Lower lobe of right lung (tissue), 2 donors: ENCODE data around the gene AKR1D1. TPM values are rescaled to one million over a fixed set of nuclear protein-coding genes. Genes with fewer than 3 reads are reported as not detected.

ENCODE experiments used
- ATAC-seq, 2 donors: fragments of 200-7000 bp; cut with Tn5 transposase; one replicate each; pipeline ENCODE4 v1.9.1; 2020 to 2022; ENCODE audit warnings: mild to moderate bottlenecking in 2 of 2, moderate library complexity in 2 of 2
- DNase-seq: peaks from one replicate; pipeline ENCODE4 v3.0.0-alpha.2; 2020
- H3K27ac ChIP-seq: fragments of 200-600 bp; one replicate; pipeline ENCODE4 v1.8.0; 2022
- H3K27me3 ChIP-seq: fragments of 200-600 bp; one replicate; pipeline ENCODE4 v1.8.0; 2022; ENCODE audit warnings: low read depth
- H3K36me3 ChIP-seq: fragments of 200-600 bp; one replicate; pipeline ENCODE4 v1.8.0; 2022; ENCODE audit warnings: mild to moderate bottlenecking
- H3K4me1 ChIP-seq: fragments of 200-600 bp; one replicate; pipeline ENCODE4 v1.8.0; 2022
- H3K4me3 ChIP-seq: fragments of 200-600 bp; one replicate; pipeline ENCODE4 v1.8.0; 2022; ENCODE audit warnings: mild to moderate bottlenecking
- H3K9me3 ChIP-seq: fragments of 200-600 bp; one replicate; pipeline ENCODE4 v1.8.0; 2022
- intact Hi-C: fragments of 100-400 bp; cut with DNase I; formaldehyde crosslinking; loops from one replicate; pipeline ENCODE4 v1.11.0; 2022
- total RNA-seq: library from RNA; stranded (reverse); fragmentation: NEBNext Ultra II Directional; extraction: Animal tissue kit (Norgen Biotek cat#: 25700); gene quantifications from one replicate; pipeline ENCODE4 v1.2.1, GENCODE V29; 2021
- TF ChIP-seq, protein P1 (sequence below): fragments of 200-600 bp; IDR thresholded peaks from one replicate; pipeline ENCODE4 v1.8.0; 2022; ENCODE audit warnings: antibody characterized with exemption, mild to moderate bottlenecking
- donor health status: DM: no; HTN: yes; CAD: no; lungs with severe emphysema.

The AKR1D1 gene
- total RNA-seq, 1 donor from 2014 or later: not detected

DNA sequence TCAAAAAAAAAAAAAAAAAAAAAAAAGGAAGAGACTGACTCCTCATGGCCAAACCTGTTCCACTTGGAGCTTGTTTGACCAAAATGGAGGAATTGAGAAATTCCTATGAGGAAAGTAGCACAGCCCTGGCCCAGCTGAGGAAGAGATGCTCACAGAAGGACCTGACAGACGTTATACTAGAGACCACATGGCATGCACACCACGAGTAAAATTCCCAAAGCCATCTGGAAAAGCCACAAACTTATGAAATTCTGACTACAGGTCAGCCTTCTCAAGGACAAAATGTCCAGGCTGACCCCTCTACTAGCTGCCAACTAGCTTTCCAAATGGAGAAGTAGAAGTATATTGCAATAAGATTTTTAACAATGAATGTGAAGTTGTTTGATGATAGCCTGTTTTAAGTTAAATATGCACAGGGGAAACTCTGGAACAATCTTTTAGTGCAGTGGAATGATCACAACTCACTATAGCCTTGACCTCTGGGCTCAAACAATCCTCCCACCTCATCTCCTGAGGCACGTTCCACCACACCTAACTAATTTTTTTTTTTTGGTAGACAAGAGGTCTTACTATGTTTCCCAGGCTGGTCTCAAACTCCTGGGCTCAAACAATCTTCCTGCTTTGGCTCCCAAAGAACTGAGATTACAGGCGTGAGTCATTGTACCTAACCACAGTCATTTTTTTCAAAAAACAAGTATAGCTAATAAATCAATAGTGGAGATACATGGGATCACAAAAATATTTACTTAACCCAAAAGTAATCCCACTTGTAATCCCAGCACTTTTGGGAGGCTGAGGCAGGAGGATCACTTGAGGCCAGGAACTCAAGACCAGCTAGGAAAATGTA, 75.7 kb downstream of the AKR1D1 start:
- H3K27me3 ChIP-seq: no peaks in the 10 kb centered on the region
- H3K36me3 ChIP-seq: no peaks in the 10 kb centered on the region
- no peaks in the 10 kb centered on the region for H3K9me3 ChIP-seq
- no peak overlapping the region for H3K4me3 ChIP-seq
- ATAC-seq: no peak
- no peaks in the 10 kb centered on the region for H3K4me1 ChIP-seq
- TF ChIP-seq, protein P1, sequence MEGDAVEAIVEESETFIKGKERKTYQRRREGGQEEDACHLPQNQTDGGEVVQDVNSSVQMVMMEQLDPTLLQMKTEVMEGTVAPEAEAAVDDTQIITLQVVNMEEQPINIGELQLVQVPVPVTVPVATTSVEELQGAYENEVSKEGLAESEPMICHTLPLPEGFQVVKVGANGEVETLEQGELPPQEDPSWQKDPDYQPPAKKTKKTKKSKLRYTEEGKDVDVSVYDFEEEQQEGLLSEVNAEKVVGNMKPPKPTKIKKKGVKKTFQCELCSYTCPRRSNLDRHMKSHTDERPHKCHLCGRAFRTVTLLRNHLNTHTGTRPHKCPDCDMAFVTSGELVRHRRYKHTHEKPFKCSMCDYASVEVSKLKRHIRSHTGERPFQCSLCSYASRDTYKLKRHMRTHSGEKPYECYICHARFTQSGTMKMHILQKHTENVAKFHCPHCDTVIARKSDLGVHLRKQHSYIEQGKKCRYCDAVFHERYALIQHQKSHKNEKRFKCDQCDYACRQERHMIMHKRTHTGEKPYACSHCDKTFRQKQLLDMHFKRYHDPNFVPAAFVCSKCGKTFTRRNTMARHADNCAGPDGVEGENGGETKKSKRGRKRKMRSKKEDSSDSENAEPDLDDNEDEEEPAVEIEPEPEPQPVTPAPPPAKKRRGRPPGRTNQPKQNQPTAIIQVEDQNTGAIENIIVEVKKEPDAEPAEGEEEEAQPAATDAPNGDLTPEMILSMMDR: no peak
- no peak for DNase-seq
- intact Hi-C loops: no loop called here
- H3K27ac ChIP-seq: no peak overlapping the region

- no peak for DNase-seq
- Histone ChIP-seq H3K27ac (no peak overlapping the region), H3K36me3 (no peaks in the 10 kb centered on the region), H3K4me1 (no peaks in the 10 kb centered on the region), H3K27me3 (no peaks in the 10 kb centered on the region), H3K9me3 (no peaks in the 10 kb centered on the region), H3K4me3 (no peak overlapping the region)
- intact Hi-C loops: no loop called here
- TF ChIP-seq, protein P1: no peak
- ATAC-seq: no peak
Observed at GRCh38 chr7:138154661-138155060, 78.4 kb downstream of the AKR1D1 start.

GRCh38 chr7:138157702-138158101, 81.4 kb downstream of the AKR1D1 start:
- intact Hi-C loops: no loop called here
- Histone ChIP-seq H3K4me1 (no peaks in the 10 kb centered on the region), H3K9me3 (no peaks in the 10 kb centered on the region), H3K4me3 (no peak overlapping the region), H3K36me3 (no peaks in the 10 kb centered on the region), H3K27ac (no peak overlapping the region), H3K27me3 (no peaks in the 10 kb centered on the region)
- DNase-seq: no peak
- TF ChIP-seq, protein P1: no peak
- no peak for ATAC-seq

DNA sequence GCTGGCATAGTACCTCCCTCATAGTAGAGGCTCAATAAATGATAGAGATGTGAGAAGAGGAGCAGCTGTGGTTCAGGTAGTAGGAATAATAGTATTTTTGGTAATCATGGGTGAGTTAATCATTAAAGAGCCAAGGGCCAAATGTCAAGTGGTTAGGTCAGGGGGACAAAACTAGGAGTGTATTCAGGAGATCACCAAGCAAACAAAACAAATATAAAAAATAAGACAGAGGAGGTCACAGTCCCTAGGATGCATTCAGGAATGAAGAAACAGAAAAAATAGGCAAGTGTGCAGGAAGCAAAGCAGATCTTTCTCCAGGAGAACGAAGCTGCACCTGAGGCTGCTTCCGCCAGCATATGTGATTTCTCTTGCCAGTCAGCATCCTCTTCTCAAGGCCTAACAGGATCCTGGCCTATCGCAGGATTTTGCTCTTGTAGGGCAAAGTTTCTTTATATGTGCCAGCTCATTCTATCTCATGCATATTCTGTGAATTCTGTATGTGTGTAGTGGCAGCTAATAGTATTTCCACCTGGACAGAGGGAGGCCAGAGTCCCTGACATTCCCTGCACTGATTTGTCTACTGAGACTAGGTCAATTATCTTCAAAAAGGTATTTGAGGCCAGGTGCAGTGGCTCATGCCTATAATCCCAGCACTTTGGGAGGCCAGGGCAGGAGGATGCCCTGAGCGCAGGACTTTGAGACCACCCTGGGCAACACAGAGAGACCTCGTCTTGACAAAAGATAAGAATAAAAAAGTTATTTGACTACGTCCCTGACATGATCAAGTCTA, 82.7 kb downstream of the AKR1D1 start:
- Histone ChIP-seq H3K27ac (no peak overlapping the region), H3K36me3 (no peaks in the 10 kb centered on the region), H3K9me3 (peaks cover under 1% of the 10 kb centered on the region), H3K4me3 (no peak overlapping the region), H3K27me3 (no peaks in the 10 kb centered on the region), H3K4me1 (no peaks in the 10 kb centered on the region)
- intact Hi-C loops: no loop called here
- TF ChIP-seq, protein P1: no peak
- no peak for ATAC-seq
- no peak for DNase-seq

GRCh38 chr7:138161600-138162081, 85.4 kb downstream of the AKR1D1 start:
- intact Hi-C loops: loop anchor here (5.0 kb wide), 1 partner anchor 576 kb away; no protein-coding TSS in a partner anchor
- H3K4me3 ChIP-seq: no peak overlapping the region
- H3K4me1 ChIP-seq: no peaks in the 10 kb centered on the region
- no peaks in the 10 kb centered on the region for H3K36me3 ChIP-seq
- TF ChIP-seq, protein P1: peak; percentile 74
- no peaks in the 10 kb centered on the region for H3K27me3 ChIP-seq
- peak; percentile 77 for DNase-seq
- H3K9me3 ChIP-seq: peaks cover 13% of the 10 kb centered on the region
- ATAC-seq: peak; percentile 92 to 94
- no peak overlapping the region for H3K27ac ChIP-seq
